ENCODE data around the gene KMT2A.

GRCh38 chr11:118521892-118522311 is 85.6 kb downstream of the KMT2A start:
- TF ChIP-seq CTCF (IDR thresholded peaks at IDR 0.05) (no peak), POLR2A (IDR thresholded peaks at IDR 0.05) (no peak)
